ENCODE results near the gene AHDC1.
A peak's percentile ranks its signal among the peaks of the same experiment; 100 is the strongest.

Gene AHDC1

GRCh38 chr1:27574871-27575831 lies 28.8 kb downstream of the AHDC1 start:
- DNase-seq = peak; percentile 85

GRCh38 chr1:27574001-27574781 lies 29.8 kb downstream of the AHDC1 start:
- no peak for DNase-seq

GRCh38 chr1:27572679-27573426 lies 31.1 kb downstream of the AHDC1 start:
- no peak for DNase-seq

GRCh38 chr1:27572019-27572678 lies 31.8 kb downstream of the AHDC1 start:
- DNase-seq = no peak

- no peak for DNase-seq
Observed at GRCh38 chr1:27571439-27572018, 32.4 kb downstream of the AHDC1 start.

- DNase-seq = no peak
Observed at GRCh38 chr1:27570784-27571183, 33.2 kb downstream of the AHDC1 start.

- DNase-seq = no peak
Observed at GRCh38 chr1:27570356-27570755, 33.6 kb downstream of the AHDC1 start.

GRCh38 chr1:27569506-27570291 lies 34.2 kb downstream of the AHDC1 start:
- no peak for DNase-seq

GRCh38 chr1:27569088-27569460 lies 34.9 kb downstream of the AHDC1 start:
- DNase-seq = no peak

GRCh38 chr1:27568300-27569087 lies 35.5 kb downstream of the AHDC1 start:
- peak; percentile 89 for DNase-seq

GRCh38 chr1:27567971-27568299 lies 36.0 kb downstream of the AHDC1 start:
- DNase-seq = no peak

GRCh38 chr1:27567146-27567526 lies 36.8 kb downstream of the AHDC1 start:
- no peak for DNase-seq

- no peak for DNase-seq
Observed at GRCh38 chr1:27566462-27567145, 37.3 kb downstream of the AHDC1 start.

- no peak for DNase-seq
Observed at GRCh38 chr1:27564710-27565649, 39.0 kb downstream of the AHDC1 start.

GRCh38 chr1:27563591-27564471 lies 40.1 kb downstream of the AHDC1 start:
- no peak for DNase-seq

- no peak for DNase-seq
Observed at GRCh38 chr1:27563341-27563590, 40.7 kb downstream of the AHDC1 start.

- no peak for DNase-seq
Observed at GRCh38 chr1:27562534-27563340, 41.2 kb downstream of the AHDC1 start.
